Liver (tissue), 9 donors: Measurements from ENCODE around the gene C1orf210. TPM values are rescaled to one million over a fixed set of nuclear protein-coding genes. Genes with fewer than 3 reads are reported as not detected.

Source experiments
- DNase-seq: peaks from one replicate; pipeline ENCODE4 v3.0.0-alpha.2; 2017; ENCODE audit warnings: low spot score
- H3K27ac ChIP-seq, 2 donors: one replicate each; pipeline ENCODE4 v1.7.0; 2013; ENCODE audit warnings: inconsistent platforms in 2 of 2, low read length in 2 of 2, control low read depth in 1 of 2, low read depth in 1 of 2, mild to moderate bottlenecking in 1 of 2
- H3K27me3 ChIP-seq, 4 donors: one replicate each; pipeline versions ENCODE4 v1.6.1 to v1.7.0; 2013; ENCODE audit warnings: low read length in 3 of 4, inconsistent platforms in 1 of 4, mild to moderate bottlenecking in 1 of 4, moderate library complexity in 1 of 4; ENCODE audit not compliant: control insufficient read depth in 4 of 4, insufficient read depth in 4 of 4
- H3K36me3 ChIP-seq, 4 donors: one replicate each; pipeline versions ENCODE4 v1.6.1 to v1.7.0; 2013; ENCODE audit warnings: low read length in 3 of 4, mild to moderate bottlenecking in 3 of 4, low read depth in 1 of 4, moderate library complexity in 1 of 4; ENCODE audit not compliant: control insufficient read depth in 4 of 4, insufficient read depth in 3 of 4
- H3K4me1 ChIP-seq, 4 donors: one replicate each; pipeline versions ENCODE4 v1.6.1 to v1.7.0; 2013; ENCODE audit warnings: low read length in 3 of 4, mild to moderate bottlenecking in 3 of 4, moderate library complexity in 1 of 4; ENCODE audit not compliant: control insufficient read depth in 4 of 4, insufficient read depth in 4 of 4
- H3K4me3 ChIP-seq, 3 donors: one replicate each; pipeline versions ENCODE4 v1.6.1 to v1.7.0; 2013; ENCODE audit warnings: low read length in 3 of 3, control low read depth in 1 of 3, low read depth in 1 of 3, mild to moderate bottlenecking in 1 of 3
- H3K9ac ChIP-seq, 2 donors: one replicate each; pipeline ENCODE4 v1.7.0; 2013; ENCODE audit warnings: low read length in 2 of 2, mild to moderate bottlenecking in 2 of 2, moderate library complexity in 2 of 2, control low read depth in 1 of 2, low read depth in 1 of 2
- H3K9me3 ChIP-seq, 4 donors: one replicate each; pipeline versions ENCODE4 v1.6.1 to v1.7.0; 2013; ENCODE audit warnings: low read length in 3 of 4; ENCODE audit not compliant: control insufficient read depth in 4 of 4
- CTCF ChIP-seq: fragments of 150-350 bp; IDR thresholded peaks from 2 replicates; pipeline ENCODE4 v1.5.1; 2017; ENCODE audit warnings: improper control_type of control experiment, low read depth, low read length; ENCODE audit not compliant: missing input control
- EGR1 ChIP-seq, 2 donors: IDR thresholded peaks; 2 replicates each; pipeline ENCODE4 v1.6.1; 2016 to 2018; ENCODE audit warnings: antibody characterized with exemption in 2 of 2, low read depth in 2 of 2
- FOXA1 ChIP-seq: IDR thresholded peaks from 2 replicates; pipeline ENCODE4 v1.6.1; 2016; ENCODE audit warnings: antibody characterized with exemption
- FOXA2 ChIP-seq: IDR thresholded peaks from 2 replicates; pipeline ENCODE4 v1.6.1; 2016; ENCODE audit warnings: antibody characterized with exemption
- GABPA ChIP-seq, 2 donors: IDR thresholded peaks in 1 of 2; conservative IDR thresholded peaks in 1 of 2; 2 replicates each; pipeline ENCODE4 v1.6.1; 2016; ENCODE audit warnings: antibody characterized with exemption in 2 of 2, mild to moderate bottlenecking in 1 of 2, moderate library complexity in 1 of 2
- HNF4A ChIP-seq, 2 donors: conservative IDR thresholded peaks; 2 replicates each; pipeline ENCODE4 v1.6.1; 2016; ENCODE audit warnings: antibody characterized with exemption in 2 of 2, mild to moderate bottlenecking in 2 of 2
- HNF4G ChIP-seq: IDR thresholded peaks from 2 replicates; pipeline ENCODE4 v1.6.1; 2016; ENCODE audit warnings: antibody characterized with exemption
- JUND ChIP-seq, 2 donors: IDR thresholded peaks; 2 replicates each; pipeline ENCODE4 v1.6.1; 2016; ENCODE audit warnings: antibody characterized with exemption in 2 of 2
- MAX ChIP-seq: IDR thresholded peaks from 2 replicates; pipeline ENCODE4 v1.6.1; 2016; ENCODE audit warnings: antibody characterized with exemption
- NR2F2 ChIP-seq: IDR thresholded peaks from 2 replicates; pipeline ENCODE4 v1.6.1; 2016; ENCODE audit warnings: antibody characterized with exemption
- RAD21 ChIP-seq, 2 donors: IDR thresholded peaks; 2 replicates each; pipeline ENCODE4 v1.6.1; 2016; ENCODE audit warnings: antibody characterized with exemption in 2 of 2, mild to moderate bottlenecking in 2 of 2
- REST ChIP-seq: IDR thresholded peaks from 2 replicates; pipeline ENCODE4 v1.6.1; 2016; ENCODE audit warnings: antibody characterized with exemption, mild to moderate bottlenecking
- RXRA ChIP-seq, 2 donors: IDR thresholded peaks; 2 replicates each; pipeline ENCODE4 v1.6.1; 2017 to 2018; ENCODE audit warnings: antibody characterized with exemption in 2 of 2, mild to moderate bottlenecking in 1 of 2
- SP1 ChIP-seq: IDR thresholded peaks from 2 replicates; pipeline ENCODE4 v1.6.1; 2018; ENCODE audit warnings: antibody characterized with exemption, mild to moderate bottlenecking
- TAF1 ChIP-seq: conservative IDR thresholded peaks from 2 replicates; pipeline ENCODE4 v1.6.1; 2016; ENCODE audit warnings: antibody characterized with exemption, mild to moderate bottlenecking
- YY1 ChIP-seq: IDR thresholded peaks from 2 replicates; pipeline ENCODE4 v1.6.1; 2016; ENCODE audit warnings: antibody characterized with exemption, mild to moderate bottlenecking
- WGBS: extraction: QIAGEN DNeasy Blood & Tissue Kit; methylation state at CpG from one replicate; pipeline ENCODE4 v1.1.7; 2013; 5-methylcytosine and 5-hydroxymethylcytosine counted together
- polyA plus RNA-seq, 2 donors: library from polyadenylated mRNA; stranded (reverse) in 1 of 2; unstranded in 1 of 2; fragments of 200-250 nt in 1 of 2; fragments of >200 nt in 1 of 2; fragmentation: Nextera tagmentation in 1 of 2; extraction: Ambion mirVana in 1 of 2; gene quantifications; one replicate each; pipeline versions ENCODE4 v1.2.1 to v1.2.3, GENCODE V29; 2013 to 2015
- total RNA-seq, 2 donors: library from RNA; depleted of rRNA; stranded (reverse); fragments of >200 nt; gene quantifications; one replicate each; pipeline ENCODE4 v1.2.3, GENCODE V29; 2014
- TF ChIP-seq, protein P1 (sequence below): IDR thresholded peaks from 2 replicates; pipeline ENCODE4 v1.6.1; 2016; ENCODE audit warnings: antibody characterized with exemption
- TF ChIP-seq, protein P2 (sequence below): IDR thresholded peaks from 2 replicates; pipeline ENCODE4 v1.6.1; 2016; ENCODE audit warnings: antibody characterized with exemption
- donor health status: healthy.
- donor health status: healthy.
- donor health status: healthy.
- donor health status: healthy.
- donor health status: healthy.

Gene C1orf210
- total and polyA plus RNA-seq, 4 donors: 0.75 to 5.0 (median 1.2) TPM

DNA sequence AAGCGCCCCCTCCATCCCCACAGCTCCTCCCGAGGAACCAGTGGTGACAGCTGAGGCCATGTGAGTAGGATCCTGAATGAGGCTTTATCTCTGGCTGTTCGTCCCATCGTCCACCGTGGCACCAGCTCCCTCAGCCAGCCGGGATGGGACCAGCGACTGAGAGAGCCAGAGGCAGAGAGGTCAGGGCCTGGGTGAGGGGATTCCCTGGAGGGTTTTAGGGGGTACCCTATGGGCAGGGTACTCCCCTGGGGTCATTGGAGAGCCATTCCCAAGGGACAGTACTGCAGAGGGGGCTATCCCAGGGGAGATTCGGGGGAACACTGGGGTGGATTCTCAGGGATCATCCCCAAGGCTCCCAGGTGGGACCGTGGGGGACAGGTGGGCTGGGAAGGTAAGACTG lies 13.2 kb downstream of the C1orf210 start (continued):
- TF ChIP-seq, protein P1, sequence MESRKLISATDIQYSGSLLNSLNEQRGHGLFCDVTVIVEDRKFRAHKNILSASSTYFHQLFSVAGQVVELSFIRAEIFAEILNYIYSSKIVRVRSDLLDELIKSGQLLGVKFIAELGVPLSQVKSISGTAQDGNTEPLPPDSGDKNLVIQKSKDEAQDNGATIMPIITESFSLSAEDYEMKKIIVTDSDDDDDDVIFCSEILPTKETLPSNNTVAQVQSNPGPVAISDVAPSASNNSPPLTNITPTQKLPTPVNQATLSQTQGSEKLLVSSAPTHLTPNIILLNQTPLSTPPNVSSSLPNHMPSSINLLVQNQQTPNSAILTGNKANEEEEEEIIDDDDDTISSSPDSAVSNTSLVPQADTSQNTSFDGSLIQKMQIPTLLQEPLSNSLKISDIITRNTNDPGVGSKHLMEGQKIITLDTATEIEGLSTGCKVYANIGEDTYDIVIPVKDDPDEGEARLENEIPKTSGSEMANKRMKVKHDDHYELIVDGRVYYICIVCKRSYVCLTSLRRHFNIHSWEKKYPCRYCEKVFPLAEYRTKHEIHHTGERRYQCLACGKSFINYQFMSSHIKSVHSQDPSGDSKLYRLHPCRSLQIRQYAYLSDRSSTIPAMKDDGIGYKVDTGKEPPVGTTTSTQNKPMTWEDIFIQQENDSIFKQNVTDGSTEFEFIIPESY: no peak

DNA sequence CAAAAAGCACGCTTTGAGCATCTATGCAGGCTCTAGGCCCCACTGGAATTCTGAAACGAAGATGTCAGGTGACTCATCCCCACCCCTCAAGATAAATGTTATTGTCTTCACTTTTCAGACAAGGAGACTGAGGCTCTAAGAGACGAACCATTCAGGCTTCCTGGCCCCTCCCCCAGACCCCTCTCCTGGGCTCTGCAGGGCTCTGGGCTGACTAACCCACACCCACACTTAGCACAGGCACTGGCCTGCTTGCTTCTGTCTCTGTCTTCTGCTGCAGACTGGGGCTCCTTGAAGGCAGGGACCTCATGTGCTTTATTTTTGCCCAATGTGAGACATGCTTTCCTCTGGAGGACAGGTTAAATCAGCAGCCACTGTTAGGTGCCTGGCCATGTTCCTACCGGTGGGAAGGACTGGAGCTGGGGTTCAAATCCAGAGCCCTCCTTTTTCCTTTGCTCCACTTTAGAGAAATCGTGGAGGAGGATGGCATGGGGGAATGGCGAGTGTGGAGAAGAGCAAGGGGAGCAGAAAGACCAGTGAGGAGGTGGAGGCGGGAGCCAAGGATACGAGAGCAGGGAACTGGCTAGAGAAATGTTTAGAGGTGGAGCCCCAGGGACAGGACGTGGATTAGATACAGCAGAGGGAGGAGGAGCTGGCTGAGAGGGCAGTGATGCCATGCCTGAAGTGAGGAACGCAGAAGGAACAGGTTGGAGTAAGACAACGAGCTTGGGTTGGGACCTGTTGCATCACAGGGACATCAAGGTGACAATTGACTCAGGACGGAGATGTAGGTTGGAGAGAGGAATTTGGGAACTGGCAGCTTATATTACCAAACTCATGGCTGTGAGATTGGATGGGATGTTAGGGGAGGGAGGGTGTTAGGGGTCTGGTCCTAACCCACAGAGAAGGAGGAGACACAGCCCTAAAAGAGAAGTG lies 13.9 kb downstream of the C1orf210 start:
- Histone ChIP-seq H3K9me3 (no peaks in the 10 kb centered on the region), H3K4me1 (peaks cover 5 to 22% (median 14%) of the 10 kb centered on the region in 4 donors), H3K36me3 (no peaks in the 10 kb centered on the region), H3K27ac (no peak overlapping the region), H3K9ac (no peak overlapping the region), H3K4me3 (no peak overlapping the region), H3K27me3 (peaks cover 0 to 2% (median 0%) of the 10 kb centered on the region in 4 donors)
- 81% methylated on average over 12 of the region's 12 CpGs for WGBS
- TF ChIP-seq RXRA (IDR thresholded peaks at IDR 0.05) (no peak), HNF4A (conservative IDR thresholded peaks at IDR 0.05) (no peak), EGR1 (IDR thresholded peaks at IDR 0.05; ENCODE audit: low read depth in 2 of 2) (no peak), REST (no peak), FOXA2 (no peak), SP1 (no peak), GABPA (IDR thresholded peaks at IDR 0.05 in 1 of 2, conservative IDR thresholded peaks at IDR 0.05 in 1 of 2) (no peak), JUND (IDR thresholded peaks at IDR 0.05) (no peak), YY1 (no peak), HNF4G (no peak), MAX (no peak), NR2F2 (no peak), FOXA1 (no peak), CTCF (no peak), TAF1 (no peak), RAD21 (IDR thresholded peaks at IDR 0.05) (no peak)
- TF ChIP-seq, protein P2, sequence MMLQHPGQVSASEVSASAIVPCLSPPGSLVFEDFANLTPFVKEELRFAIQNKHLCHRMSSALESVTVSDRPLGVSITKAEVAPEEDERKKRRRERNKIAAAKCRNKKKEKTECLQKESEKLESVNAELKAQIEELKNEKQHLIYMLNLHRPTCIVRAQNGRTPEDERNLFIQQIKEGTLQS: no peak
- TF ChIP-seq, protein P1: no peak
- no peak for DNase-seq
